Hematopoietic multipotent progenitor cell treated with erythropoietin and hydrocortisone succinate and interleukin-3 and kit ligand, for 8 days (in vitro differentiated cells): Measurements from ENCODE around the gene TLCD1.
"Not testable (repeated sequence)": the region's sequence is repeated elsewhere in the genome, so short reads cannot be mapped to it uniquely, and the experiment has no call there.

ENCODE experiments used
- DNase-seq: peaks from one replicate; pipeline ENCODE4 v3.0.0-alpha.2; 2015

The TLCD1 gene

DNA sequence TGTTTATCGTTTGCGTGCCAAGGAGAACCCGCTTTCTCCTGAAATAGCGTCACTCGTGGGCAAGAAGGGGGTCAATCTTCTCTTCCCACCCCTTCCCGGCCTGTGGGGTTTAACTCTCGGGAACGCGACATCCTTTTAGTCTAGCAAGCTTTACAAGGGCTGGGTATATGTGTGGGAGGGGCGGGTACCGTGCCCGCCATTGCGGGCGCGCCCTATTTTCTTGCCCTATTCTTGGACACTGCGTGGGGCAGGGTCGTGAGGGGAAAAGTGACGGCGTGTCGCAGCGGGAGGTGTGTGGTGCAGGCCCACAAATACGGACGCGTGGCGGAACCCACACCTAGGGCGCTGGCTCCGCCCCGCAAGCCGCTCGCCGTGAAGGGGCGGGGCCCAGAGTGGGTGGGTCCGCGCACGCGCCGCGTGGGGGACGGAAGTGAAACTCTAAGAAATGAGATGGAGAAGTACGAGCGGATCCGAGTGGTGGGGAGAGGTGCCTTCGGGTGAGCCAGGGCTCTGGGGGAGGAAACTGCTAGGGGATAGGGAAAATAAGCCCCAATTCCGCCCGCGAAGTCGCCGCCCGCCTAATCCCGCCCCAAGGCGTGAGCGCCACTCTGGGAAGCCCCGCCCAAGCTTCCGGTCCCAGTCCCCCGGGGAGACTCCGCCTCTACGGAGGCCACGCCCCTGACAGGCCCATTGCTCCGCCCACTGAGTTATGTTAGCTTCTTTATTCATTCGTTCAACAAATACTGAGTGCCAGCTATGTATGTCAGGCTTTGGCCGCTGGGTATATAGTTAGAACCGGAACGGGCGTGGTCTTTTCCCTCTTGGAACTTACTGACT lies 2.5 kb upstream of the TLCD1 start, which contains the start of gene NEK8:
TSS of gene NEK8 (plus strand) at position 425 of the 837 bp plus-strand sequence. CDS start at position 451, 26 bp downstream.
- peak; percentile 96 for DNase-seq

DNA sequence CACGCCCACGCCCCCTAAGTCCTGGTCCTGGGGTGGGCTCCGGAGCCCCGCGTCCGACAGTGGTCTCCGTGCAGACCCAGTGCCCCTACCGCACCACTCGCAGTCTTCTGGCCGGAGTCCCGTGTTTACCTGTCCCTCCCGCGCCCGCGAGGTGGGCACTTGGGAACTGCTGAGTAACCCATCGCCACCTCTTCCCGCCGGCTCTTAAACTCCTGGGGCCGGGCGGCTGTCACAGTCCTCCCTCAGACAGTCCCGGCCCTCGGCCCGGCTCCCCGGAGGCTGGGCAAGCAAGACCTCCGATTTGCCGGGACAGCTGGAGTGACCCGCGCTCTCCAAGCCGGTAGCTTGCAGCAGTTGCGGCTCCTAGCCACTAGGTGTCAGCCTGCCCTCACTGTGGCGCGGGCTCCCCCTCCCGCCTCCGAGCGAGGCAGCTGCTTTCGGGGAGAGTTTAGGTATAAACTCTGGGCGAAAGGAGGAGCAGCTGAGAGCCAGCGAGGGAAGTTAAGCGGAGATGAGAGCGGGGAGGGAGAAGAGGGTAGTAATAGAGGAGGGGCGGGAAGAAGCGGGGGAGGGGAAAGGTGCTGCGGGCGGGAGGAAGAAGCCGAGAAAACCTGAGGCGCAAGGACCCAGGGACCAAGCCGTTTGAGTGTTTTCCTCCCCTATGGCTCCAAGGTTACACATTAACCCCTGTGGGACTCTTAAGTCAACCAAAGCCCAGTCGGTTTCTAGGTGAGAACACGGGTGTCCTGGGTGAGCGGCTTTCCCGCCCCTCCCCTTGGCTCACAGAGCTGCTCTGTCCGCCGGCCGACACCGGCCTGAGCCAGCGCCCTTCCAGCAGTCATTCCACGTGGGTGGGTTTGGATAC lies 826 bp upstream of the TLCD1 start:
- peak; percentile 93 for DNase-seq

DNA sequence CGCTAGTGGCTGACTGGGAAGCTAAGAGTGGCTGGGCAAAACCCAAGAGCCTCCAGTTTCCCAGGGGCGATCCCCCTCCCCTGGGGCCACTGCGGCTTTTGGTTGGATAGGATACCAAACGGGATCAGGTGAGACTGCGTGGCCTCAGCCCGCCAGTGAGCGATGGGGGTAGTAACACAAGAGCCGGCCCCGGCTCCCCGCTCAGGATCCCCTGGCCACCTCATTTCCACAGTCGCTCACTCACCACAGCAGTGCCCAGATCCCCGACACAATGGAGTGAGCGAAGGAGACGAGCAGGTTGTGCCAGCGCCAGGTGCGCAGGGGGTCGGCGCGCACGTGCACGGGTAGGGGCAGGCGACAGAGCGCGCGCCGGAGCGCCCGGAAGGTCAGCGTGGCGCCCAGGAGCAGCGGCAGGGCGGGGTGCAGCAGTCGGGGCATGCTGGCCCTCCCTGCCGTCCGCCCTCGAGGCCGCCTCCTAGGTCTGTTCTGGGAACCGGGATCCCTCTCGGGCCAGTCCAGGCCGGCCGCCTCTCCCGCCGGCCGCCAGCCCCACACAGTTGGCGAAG lies 290 bp downstream of the TLCD1 start:
- DNase-seq: peak; percentile 80

DNA sequence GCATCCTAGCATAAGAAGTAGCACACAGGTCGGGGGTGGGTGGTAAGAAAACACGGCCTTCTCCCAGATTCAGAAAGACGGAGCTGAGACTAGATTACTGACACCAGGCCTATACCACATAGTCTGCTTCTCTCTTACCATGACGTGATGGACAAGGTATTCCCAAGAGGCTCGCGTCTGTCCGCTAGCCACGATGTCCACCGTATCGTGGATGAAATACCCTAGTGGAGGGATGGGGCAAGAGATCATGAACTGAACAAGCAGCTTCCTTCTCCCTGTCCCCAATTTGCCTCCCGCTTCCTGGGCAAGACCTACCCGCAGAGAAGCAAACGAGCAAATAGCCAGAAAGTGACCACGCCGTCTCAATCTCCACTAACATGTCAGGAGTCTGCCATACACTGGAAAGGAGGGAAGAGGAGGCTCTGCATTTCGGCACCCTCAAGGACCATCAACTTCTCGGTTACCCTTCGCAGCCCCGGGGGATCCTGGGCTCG lies 820 bp downstream of the TLCD1 start:
- DNase-seq: peak; percentile 66

DNA sequence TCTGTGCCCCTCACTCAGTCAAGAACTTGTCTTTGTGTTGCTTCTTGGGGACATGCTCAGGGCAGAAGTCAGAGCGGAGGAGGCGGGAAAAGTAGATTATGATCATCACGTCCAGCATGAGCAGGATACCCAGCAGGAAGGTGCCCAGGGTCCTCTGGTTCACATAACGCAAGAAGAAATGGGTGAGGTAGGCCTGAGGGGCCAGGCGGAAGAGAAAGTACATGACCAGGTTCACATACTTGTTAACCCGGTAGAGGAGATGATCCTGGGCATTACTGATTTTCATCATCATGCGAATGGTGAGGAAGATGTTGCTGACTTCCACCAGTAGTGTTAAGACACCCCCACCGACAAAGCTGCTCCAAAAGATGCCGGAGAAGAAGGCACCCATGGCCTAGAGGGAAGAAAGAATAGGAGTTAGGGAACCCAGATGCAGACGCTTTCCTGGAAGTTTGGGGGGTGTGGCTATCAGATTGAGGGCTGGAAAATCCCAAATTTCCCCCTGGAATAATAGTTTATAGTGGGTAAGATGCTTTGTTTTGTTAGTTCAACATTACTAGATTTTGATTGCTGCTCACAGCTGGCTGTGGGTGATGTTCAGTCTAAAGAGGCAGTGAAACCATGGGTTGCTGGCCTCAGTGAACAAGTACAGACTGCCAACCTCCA lies 1.4 kb downstream of the TLCD1 start:
- peak; percentile 41 for DNase-seq

DNA sequence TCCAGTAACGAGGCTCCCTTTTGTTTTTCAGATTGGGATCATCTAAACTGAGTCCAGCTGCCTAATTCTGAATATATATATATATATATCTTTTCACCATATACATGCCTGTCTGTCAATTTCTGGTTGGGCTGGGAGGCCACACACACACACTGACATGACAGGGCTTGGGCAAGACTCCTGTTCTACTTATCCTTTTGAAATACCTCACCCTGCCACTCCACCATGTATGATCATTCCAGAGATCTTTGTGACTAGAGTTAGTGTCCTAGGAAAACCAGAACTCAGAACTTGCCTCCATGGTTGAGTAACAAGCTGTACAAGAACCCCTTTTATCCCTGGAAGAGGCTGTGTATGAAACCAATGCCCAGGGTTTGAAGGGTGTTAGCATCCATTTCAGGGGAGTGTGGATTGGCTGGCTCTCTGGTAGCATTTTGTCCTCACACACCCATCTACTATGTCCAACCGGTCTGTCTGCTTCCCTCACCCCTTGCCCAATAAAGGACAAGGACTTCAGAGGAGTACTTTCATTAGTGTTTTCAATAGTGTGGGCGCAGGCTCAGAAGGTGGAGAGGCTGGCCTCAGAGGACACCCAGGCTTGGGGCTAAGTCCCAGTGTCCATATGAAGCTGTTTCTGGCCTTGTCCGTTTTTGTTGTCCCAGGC lies 2.1 kb downstream of the TLCD1 start:
- not testable (repeated sequence) for DNase-seq

DNA sequence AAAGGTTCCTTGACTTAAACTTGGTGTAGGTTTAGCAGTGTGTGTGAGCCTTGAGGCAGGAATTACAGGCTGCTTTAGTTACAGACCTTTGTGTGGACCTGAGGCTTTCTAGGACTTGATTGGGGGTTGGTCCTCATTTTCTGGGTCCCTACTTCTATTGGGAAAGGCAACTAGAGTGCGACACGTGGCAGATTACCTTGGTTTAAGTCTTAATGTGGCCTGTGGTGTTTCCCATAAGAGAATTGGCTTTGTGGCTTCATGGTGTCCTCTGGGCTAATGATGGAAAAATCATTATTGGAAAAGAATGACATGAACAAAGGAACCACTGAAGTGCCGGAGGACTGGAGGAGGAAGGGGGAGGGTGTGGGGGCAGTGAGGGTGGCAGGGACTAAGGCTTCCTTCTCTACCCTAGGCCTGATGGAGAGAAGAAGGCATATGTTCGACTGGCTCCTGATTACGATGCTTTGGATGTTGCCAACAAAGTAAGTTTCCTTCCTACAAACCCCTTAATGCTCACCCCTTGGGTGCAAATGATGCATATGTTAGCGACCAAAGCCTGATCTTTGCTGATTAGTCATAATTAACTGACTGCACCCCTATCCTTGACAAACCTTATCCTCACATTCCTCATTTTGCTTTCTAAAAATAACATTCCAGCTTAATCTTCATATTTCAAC lies 2.7 kb downstream of the TLCD1 start:
- no peak for DNase-seq

DNA sequence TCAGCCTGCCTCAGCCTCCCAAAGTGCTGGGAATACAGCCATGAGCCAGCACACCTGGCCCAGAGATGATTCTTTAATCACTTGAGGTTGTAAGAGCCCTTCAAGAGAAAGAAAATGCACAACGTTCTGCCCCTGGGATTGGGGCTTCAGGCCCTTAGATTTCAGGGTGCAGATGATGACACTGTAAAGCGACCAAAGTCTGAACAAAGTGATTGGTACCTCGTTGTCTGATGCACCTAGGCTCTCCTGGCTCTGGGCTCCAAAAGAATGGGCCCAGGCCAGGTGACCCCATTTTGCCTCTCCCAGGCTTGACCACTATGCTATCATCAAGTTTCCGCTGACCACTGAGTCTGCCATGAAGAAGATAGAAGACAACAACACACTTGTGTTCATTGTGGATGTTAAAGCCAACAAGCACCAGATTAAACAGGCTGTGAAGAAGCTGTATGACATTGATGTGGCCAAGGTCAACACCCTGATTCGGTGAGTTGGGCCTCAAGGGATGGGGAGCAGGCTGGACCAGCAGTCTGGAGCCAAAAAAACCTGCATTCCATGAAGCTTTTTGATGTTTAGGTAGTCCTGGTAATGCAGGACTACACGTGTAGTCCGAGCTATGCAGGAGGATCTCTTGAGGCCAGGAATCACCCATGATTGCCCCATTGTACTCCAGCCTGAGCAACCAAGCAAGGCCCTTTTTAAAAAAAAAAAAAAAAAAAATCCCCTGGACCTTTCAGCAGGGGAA lies 3.4 kb downstream of the TLCD1 start:
- no peak for DNase-seq

DNA sequence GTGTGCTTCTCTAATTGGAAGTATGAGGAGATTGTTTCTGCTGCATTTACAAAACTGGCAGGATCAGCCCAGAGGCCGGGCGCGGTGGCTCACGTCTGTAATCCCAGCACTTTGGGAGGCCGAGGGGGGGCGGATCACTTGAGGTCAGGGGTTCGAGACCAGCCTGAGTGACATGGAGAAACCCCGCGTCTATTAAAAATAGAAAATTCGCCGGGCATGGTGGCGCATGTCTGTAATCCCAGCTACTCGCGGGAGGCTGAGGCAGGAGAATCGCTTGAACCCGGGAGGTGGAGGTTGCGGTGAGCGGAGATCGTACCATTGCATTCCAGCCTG lies 5.1 kb downstream of the TLCD1 start:
- DNase-seq: not testable (repeated sequence)

DNA sequence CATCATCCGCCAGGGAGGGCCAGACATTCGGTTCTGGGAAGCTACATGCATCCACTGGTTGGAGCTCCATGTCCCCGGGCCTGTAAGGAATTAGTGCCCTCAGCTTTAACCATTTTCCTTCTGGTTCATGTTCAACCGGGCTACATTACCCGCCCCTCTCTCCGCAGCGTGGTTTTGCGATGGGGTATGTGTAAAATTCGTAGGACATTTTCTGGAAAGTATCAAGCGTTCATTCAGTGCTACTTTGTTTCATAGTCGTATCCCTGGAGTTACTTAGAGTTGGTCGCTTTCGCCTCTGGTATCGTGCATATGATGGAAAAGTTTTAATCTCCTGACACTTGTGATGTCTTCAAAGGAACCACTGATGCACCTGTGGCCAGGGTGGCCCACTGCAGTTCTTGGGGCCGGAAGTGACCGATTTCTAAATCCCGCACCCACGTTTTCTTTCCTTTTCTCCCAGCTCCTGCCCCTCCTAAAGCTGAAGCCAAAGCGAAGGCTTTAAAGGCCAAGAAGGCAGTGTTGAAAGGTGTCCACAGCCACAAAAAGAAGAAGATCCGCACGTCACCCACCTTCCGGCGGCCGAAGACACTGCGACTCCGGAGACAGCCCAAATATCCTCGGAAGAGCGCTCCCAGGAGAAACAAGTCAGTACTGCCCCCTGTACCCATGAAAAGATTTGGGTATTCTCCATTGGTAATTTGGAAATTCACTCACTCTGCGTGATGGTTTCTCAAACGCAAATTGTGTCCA lies 5.6 kb downstream of the TLCD1 start:
- peak; percentile 59 for DNase-seq

DNA sequence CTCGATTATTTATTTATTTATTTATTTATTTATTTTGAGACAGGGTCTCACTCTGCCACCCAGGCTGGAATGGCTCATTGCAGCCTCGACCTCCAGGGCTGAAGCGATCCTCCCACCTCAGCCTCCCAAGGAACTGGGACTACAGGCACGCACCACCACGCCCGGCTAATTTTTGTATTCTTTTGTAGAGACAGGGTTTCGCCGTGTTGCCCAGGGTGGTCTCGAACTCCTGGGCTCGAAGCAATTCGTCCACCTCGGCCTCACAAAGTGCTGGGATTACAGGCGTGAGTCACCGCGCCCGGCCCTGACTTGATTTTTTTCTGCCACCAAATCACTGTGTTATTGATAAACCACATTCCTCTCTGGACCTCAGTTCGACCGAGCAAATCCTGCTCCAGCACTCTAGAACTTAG lies 7.0 kb downstream of the TLCD1 start:
- no peak for DNase-seq

DNA sequence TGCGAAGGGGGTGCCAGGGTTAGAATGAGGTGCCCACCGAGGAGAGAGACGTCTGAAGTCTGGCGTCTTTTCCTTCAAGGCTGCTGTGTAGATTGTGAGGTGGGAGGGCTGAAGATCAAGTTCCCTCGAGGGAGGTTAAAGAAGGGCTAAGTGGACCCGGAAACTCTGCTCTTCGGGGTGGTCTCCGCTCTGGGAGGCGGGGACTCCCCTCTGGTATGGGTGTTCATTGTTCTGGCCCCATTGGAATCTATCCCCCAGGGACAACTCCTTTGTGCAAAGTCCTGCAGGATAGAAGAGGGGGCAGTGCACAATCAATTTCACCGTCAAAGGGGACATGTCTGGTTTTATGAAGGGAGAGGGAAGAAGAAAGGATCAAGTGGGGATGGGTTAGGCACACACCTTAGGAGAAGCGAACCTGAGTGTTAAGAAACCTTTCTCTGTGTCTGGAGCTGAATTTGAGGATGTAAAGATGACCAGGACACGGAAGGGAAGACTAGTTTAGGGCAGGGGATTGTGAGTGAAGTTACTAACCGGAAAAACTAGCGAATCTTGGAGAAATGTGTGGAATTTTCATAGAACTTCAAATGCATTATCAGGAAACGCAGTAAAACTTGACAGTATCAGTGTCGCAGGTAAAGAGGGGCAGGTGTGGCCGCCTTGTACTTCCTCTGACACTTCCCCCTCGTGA lies 7.6 kb downstream of the TLCD1 start:
- DNase-seq: no peak

DNA sequence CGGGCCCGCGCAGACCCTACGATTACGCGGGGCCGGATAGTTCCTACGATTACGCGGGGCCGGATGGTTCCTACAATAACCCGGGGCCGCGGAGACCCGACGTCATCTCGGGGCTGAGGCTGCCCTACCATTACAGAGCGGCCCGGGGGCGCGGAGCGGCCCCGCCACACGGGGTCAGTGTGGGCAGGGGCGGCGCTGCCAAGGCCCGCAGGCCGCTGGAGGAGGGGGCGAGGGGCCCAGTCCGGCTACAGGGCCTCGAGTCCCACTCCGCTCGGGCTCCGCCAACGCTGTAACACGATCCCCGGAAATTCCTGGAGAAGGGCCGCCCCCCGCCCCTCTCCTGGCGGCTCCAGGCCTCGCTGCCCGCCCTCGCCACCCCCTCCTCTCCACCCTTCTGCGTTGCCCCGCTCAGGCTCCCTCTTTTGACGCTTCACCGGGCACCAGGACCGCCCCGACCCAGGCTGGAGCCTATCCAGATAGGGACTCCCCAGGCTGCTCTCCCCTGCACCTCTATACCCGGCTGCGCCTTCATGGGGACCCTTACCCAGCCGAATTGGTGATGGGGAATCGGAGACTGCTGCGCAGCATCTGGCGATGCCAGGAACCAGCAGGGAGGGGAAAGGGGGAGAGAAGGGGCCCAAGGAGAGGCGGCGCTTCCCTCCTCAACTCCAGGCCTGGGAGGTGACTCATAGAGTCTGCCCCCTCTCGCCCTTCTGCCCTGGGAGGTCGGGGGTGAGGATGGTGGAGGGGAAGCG lies 8.3 kb downstream of the TLCD1 start, which contains the start of gene RAB34:
TSS of gene RAB34 (minus strand) at position 291 of the 755 bp plus-strand sequence. CDS start 602 bp downstream, outside the sequence.
- DNase-seq: no peak

DNA sequence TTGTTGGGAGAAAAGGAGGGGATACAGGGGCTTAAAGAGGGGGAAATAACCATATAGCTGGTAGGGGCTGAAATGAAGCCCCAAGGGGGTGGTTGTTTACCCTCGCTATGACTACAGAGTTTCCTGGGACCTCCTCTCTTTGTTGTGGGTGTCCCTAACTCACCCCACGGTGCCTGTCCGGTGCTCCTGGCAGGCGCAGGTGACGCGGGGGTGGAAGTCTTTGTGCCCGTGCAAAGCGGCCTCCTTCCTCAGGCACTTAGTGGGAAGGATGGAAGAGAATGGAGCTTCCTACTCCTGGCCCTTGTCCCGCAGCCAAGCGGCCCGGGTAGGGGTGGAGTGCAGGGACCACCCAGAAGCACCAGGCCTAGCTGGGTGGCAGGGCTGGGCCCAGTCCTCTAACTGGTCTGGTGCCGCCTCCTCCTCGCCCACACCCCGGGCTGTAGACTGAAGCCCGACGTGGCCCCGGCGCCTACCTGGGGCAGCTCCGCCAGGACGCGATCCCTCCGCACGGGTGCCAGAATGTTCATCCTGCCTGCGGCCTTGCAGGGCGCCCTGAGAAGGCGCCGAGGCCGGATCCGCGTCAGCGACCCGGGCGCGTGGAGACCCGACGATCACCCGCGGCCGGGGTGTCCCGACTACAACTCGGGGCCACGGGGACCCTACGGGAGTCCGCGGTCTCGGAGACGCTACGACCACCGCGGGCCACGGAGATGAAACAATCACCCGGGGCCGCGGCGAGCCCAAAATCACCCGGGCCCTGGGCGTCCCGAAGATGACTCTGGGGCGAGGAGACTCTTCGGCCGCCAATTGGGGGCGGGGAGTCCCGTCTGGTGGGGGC lies 9.1 kb downstream of the TLCD1 start:
- no peak for DNase-seq

DNA sequence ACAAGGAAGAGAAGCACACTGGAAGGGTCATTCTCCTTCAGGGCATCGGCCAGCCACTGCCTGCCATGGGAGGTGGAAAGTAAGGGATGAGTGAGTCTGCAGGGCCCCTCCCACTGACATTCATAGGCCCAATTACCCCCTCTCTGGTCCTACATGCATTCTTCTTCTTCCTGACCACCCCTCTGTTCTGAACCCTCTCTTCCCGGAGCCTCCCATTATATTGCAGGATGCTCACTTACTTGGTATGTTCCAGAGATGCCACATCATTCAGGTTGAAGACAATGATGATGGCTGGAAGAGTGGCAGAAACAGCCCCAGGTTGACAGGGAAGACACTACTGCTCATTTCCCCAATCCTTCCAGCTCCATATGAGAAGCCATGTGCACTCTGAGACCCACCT lies 10.8 kb downstream of the TLCD1 start:
- DNase-seq: no peak

DNA sequence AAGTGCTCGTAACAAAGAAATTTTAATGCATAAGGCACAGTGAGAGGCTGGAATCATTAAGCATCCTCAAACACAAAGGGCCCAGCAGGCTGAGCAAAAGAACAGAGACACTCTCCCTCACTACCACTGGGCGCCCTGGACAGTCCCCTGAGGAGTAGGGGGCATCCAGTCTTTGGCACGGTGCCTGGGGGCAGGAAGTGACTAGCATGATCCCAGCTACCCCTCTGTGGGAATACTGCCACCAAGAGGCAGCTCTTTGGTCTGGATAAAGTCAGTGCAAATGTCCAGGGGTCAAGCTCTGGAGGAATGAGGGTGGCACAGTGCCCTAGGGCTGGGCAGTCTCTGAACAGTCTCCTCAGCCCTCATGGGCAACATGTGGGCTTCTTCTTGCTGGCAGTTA lies 11.8 kb downstream of the TLCD1 start:
- DNase-seq: no peak

DNA sequence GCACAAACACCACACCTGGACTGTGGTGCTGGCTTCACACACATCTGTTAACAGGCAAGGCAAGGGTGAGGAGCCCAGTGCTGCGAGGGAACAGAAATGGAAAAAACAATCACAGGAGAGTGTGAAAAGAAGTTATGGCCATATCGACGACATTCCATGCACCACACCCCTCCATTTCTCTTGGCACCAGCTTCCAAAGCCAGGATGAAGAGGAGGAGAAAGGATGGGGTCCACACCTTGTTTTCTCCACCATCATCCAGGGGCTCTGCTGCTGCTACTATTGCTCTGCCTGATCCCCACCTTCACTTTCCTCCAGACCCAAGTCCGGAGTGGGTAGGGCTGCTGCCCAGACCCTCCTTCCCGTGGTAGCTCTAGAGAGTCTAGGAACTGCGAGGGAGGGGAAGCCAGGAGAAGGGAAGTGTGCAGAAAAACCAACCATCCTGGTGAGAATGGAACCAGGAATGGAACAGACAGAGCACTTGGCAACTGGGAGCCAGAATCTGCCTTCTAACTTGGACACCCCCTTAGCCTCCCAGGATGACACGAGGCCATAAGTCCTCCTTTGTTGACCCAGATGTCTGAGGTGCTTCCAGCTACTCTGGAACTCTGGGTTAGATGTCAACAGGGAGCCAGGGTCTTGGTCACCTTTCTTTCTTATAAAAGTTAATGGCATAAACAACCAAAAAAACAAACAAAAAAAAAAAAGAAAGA lies 13.2 kb downstream of the TLCD1 start:
- no peak for DNase-seq
